NCI-H82 (cell line): ENCODE measurements around the gene BBS1.
"Not testable (repeated sequence)": the region's sequence is repeated elsewhere in the genome, so short reads cannot be mapped to it uniquely, and the experiment has no call there.

Source experiments
- DNase-seq: peaks from one replicate; lab custom pipeline; 2025; lab: John Stamatoyannopoulos, UW

The BBS1 gene

DNA sequence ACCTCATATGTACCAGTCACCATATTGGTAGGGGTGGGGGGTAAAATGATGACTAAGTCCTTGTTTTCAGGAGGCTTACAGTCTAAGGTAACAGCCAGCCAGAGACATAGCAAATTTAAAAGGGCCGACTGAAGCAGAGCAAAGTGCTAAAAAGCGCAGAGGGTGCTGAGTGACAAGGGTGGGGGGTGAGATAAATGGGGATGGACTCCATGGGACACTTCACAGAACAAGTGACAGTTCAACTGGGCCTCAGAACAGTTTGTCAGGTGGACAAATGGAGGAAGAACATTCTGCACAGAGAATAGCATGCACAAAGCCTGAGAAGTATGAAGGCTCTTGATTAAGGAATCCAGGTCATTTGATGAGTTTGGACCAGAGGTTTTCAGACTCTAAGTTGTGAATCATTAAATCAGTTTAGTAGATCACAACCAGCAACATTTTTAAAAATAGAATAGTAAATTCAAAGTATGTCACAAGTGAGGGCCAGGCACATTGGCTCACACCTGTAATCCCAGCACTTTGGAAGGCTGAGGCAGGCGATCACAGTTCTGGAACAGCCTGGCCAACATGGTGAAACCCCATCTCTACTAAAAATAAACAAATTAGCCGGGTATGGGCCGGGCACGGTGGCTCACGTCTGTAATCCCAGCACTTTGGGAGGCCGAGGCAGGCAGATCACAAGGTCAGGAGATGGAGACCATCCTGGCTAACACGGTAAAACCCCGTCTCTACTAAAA lies 14.0 kb downstream of the BBS1 start:
- DNase-seq: no peak

GRCh38 chr11:66529069-66529468 lies 18.6 kb downstream of the BBS1 start:
- no peak for DNase-seq

GRCh38 chr11:66529655-66530054 lies 19.2 kb downstream of the BBS1 start:
- no peak for DNase-seq

DNA sequence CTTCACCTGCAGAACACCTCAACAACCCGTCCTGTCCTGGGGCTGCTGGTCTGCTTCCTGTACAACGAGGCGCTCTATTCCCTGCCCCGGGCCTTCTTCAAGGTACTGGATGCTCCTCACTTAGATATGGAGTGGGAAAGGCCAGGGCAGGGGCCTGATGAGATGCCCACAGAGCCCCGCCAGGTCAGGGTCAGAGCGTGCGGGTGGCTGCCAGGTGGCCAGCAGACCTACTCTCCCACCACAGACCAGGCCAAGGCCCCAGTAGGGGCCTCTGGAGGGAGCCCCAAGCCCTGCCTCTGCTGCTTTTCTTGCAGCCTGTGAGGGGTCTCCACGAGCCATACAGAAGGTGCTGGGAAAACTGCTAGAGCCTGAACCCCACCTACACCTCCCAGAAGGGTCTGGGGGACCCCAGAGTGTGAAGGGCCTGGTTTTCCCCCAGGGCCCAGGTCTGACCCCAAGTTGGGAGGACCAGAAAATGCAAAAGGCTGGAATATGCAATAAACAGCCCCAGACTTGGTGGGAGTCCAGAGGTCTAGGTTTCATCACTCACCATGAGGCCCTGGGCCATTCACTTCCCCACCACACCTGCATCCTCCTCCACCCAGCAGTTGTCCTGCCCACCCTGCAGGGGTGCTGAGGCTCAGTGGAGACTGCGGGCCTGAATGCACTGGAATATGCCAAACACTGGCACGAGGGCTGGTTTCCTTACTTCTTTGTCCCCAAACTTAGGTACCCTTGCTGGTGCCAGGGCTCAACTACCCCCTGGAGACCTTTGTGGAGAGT lies 20.7 kb downstream of the BBS1 start:
- DNase-seq: no peak

- no peak for DNase-seq
Measured at GRCh38 chr11:66531841-66532240, 21.4 kb downstream of the BBS1 start.

DNA sequence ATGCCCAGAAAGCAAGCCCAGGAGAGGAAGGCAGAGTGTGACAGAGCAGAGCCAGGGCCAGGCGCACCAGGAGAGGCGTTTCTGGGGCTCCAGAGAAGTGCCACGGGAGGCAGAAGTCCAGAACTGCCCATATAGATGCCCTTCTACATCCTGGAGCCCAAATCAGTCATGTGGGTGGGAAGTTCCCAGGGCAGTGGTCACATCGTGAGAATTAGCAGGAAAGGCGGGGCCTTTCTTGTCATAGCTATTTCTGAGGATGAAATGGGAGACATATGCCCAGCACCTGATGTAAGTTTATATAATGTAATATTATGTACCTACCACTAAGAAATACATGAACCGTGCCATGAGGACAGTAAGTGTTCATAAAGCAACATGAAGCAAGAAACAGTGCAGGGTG lies 22.3 kb downstream of the BBS1 start:
- DNase-seq: no peak

- no peak for DNase-seq
Measured at GRCh38 chr11:66539170-66539869, 28.9 kb downstream of the BBS1 start.

DNA sequence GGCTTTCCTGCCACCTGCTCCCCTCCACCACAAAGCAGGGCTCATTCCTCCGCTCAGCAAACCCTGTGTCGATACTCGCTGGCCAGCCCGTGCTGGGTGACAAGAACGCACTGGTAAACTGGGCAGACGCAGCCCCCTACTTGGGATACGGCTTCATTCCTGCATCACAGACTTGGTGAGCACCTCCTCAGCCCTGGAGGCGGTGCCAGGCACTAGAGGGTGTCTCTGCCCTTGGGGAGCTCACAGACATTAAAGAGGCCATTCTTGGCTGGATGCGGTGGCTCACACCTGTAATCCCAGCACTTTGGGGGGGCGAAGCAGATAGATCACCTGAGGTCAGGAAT lies 29.4 kb downstream of the BBS1 start:
- no peak for DNase-seq

DNA sequence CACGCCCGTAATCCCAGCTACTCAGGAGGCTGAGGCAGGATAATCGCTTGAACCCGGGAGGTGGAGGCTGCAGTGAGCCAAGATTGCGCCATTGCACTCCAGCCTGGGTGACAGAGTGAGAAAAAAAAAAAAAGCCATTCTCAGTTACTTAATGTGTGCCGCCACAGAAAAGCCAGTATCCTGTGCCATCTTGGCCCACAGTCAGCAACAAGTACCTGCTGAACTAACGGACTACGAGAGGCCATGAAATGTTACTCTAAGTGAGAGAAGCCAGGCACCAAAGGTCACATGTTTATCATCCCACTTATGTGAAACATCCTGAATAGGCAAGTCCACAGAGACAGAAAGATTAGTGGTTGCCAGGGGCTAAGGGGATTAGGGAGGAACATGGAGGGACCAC lies 30.2 kb downstream of the BBS1 start:
- peak; percentile 52 for DNase-seq

DNA sequence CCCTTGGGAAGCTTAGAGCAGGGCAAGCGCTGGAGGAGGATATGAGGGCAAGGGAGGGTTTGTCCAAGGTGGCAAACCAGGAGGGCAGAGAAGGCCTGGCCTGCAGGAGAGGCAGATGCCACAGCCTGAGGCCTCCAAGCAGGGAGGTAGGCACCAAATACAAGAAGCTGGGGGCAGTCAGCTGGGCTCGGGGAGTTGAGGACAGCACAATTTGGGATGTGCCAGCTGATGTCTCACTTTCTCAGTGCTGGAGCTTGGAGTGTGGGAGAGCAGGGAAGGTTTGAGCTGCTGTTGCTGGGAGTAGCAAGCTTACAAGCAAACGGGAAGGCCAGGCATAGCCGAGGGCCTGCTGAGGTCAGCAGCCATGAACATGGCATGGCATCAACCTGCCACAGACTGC lies 31.5 kb downstream of the BBS1 start:
- DNase-seq: no peak

- DNase-seq: no peak
Measured at GRCh38 chr11:66542362-66542761, 31.9 kb downstream of the BBS1 start.

- DNase-seq: peak; percentile 71
Measured at GRCh38 chr11:66543263-66544107, 33.0 kb downstream of the BBS1 start.

GRCh38 chr11:66544952-66545351 lies 34.5 kb downstream of the BBS1 start:
- not testable (repeated sequence) for DNase-seq

DNA sequence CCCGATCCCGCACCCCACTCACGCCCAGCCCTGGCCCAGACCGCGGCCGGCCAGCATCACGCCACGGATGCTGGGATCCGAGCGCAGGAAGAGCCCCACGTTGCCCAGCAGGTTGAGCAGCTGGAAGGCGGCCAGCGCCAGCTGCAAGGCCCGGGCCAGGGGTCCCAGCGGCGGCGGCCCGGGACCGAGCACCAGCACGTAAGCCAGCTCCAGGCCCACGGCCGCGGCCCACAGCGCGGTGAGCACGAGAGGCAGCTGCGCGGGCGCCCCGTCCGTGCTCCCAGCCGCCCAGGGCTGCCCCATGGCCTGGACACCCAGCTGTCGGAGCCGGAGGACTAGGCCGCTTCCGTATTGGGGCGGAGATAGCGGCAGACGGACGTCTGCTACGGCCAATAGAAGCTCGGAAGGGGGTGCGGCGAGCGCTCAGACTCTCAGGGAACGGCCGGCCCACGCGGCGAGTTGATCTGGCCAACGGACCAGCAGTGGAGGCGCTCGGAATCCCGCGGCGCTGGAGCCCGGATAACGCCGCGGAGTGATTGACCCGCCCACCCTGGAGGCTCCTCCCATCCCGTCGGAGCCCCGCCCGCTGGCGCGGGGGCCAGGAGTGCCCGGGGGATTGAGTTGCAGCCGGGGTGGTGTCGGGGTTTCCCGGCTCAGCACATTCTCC lies 35.4 kb downstream of the BBS1 start, which contains the start of gene ZDHHC24:
Gene ZDHHC24 (minus strand): TSS at position 348 of the 667 bp plus-strand sequence. CDS start 45 bp downstream, at position 303.
- DNase-seq: peak; percentile 97

DNA sequence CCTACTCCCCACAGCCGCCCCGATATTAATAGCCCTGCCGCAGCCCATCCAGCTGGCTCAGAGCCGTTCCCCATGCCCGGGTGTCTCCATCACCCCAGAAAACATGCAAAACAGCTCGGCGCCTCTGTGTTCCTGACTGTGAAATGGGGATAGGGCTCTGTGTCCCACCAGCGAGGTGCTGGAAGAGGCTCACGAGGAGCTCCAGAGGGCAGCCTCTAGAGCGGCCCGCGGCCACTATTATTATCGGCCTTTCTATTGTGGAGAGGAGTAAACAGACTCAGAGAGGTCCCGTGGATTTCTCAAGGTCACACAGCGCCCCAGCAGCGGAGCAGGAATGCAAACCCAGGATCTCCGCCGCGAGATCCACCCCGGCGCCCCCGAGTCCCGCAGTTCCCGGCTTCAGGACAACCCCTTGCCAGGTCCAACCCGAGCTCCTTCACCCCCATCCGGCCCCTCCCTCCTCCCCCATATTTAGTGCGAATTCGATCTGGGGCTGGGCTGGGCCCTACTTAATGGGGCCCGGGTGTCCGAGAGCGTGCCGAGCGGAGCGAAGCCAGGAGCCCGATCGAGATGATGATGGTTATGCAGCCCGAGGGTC lies 36.0 kb downstream of the BBS1 start, which contains the start of gene ACTN3:
Gene ACTN3 (plus strand): TSS at position 536 of the 598 bp plus-strand sequence. CDS start 35 bp downstream, at position 571.
- no peak for DNase-seq

DNA sequence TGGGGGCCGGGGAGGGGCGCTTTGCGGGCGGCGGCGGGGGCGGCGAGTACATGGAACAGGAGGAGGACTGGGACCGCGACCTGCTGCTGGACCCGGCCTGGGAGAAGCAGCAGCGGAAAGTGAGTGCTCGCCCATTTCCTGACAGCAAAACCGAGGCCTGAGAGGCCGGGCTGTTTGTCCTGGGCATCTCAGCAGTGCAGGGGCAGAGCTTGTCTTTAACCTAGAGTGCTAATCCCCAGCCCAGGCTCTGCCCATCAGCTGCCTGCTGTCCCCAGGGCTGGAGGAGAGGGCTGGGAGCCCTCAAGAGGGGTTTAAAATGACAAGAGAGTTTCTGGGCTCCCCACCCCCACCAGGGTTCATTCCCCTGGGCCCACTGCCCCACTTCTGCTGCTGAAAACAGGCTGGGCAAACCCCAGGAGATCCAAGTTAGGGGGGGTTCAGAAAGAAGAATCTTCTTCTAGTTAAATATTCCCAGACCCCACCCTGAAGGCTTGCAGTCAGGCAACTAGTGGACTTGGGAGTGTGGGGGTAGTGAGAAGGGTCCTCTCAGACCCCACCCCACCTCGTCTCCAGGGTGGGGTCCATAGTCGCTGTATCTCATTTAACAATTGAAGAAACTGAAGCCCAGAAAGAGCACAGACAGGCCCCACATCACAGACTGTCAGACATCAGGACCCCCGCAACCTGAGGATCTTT lies 36.7 kb downstream of the BBS1 start:
- DNase-seq: peak; percentile 29

GRCh38 chr11:66547662-66548009 lies 37.2 kb downstream of the BBS1 start:
- no peak for DNase-seq

DNA sequence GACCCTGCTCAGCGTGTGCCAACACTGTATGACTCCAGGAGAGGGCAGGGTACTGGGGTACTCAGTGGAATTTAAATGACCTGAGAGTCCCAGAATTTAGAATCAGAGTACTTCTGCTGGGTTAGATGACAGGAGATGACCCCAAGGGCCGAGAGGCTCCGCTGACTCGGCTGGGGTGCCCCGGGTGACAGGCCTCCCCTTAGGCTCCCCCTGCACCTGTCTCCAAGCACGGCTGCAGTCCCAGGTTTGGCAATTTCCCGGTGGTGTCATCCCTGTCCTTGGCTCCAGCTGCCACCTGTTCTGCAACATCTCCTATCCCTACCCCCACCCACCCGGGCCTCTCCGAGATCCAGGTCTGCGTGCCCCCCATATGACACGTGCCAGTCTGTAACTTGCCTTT lies 37.6 kb downstream of the BBS1 start:
- no peak for DNase-seq

DNA sequence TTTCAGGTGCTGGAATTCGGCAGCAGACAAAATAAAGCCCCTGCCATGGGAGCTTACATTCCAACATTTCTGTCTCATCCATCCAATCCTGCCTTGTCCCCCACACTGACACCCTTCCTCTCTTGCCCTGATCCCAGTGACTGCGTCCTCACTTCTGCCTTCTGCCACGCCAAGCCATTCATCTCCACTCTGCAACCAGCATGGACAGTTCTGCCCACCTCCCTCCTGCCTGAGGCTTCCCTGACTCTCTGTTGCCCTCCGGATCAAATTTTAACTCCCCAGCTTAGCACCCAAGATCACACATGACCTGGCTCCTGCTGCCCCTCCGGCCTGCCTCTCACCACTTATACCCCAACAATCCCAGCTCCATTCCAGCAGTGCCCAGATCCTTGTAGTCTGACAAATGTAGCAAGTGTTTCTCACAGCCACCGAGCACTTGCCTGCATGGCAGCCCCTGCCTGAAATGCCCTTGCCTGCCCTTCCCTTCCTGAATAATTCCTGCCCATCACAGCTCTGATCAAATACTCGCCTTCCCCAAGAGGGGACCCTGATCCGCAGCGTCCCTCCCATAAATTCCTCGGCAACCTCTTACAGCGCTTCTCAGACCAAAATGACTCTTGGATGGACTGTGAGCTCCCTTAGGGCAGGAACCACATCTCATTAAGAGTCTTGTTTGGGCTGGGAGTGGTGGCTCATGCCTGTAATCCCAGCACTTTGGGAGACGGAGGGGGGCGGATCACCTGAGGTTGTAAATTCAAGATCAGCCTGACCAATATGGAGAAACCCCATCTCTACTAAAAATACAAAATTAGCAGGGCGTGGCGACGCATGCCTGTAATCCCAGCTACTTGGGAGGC lies 38.6 kb downstream of the BBS1 start:
- no peak for DNase-seq
